Measurements from ENCODE around the gene TMEM253. TPM values are rescaled to one million over a fixed set of nuclear protein-coding genes. Genes with fewer than 3 reads are reported as not detected.
A peak's percentile ranks its signal among the peaks of the same experiment; 100 is the strongest.

Gene TMEM253
- total RNA-seq, 1 experiment from 2014 or later, result 0.59 TPM

GRCh38 chr14:21095430-21096205 is 5.2 kb upstream of the TMEM253 start:
- DNase-seq (ENCODE audit: low read depth, low spot score), result no peak

More at GRCh38 chr14:21095430-21096205, 5.2 kb upstream of the TMEM253 start:
- no peak overlapping the region for H3K4me2 ChIP-seq (ENCODE audit: low read length)
- ATAC-seq, result no peak
- no peaks in the 10 kb centered on the region for H3K79me2 ChIP-seq (ENCODE audit: insufficient read depth, low read length)
- intact Hi-C loops (cut with micrococcal nuclease), result no loop called here
- no peak overlapping the region for H3K27ac ChIP-seq (ENCODE audit: low read depth, low read length)
- H4K20me1 ChIP-seq (ENCODE audit: insufficient read depth), result no peaks in the 10 kb centered on the region
- CTCF ChIA-PET, result interaction anchor here (1.2 to 5.3 kb wide), 4 partner anchors 8 to 81 kb away, joined by 4 to 35 read pairs (median 12); no protein-coding TSS in a partner anchor
- no peaks in the 10 kb centered on the region; a peak in 1 of 4 replicates for H3K36me3 ChIP-seq (ENCODE audit: control insufficient read depth in 1 of 2, insufficient read depth in 2 of 2, low read length in 2 of 2)
- no peaks in the 10 kb centered on the region for H3K27me3 ChIP-seq (ENCODE audit: insufficient read depth, low read length)
- no peak overlapping the region for H2AFZ ChIP-seq (ENCODE audit: low read depth, low read length, poor library complexity, severe bottlenecking)
- no peak for TF ChIP-seq SIN3A (IDR thresholded peaks at IDR 0.05; ENCODE audit: low read depth)
- TF ChIP-seq REST (IDR thresholded peaks at IDR 0.05; ENCODE audit: low read depth), result peak; percentile 75; the same call in 1 of the 2 replicates
- no peak for TF ChIP-seq CBX3 (IDR thresholded peaks at IDR 0.05; ENCODE audit: low read depth)
- POLR2A ChIA-PET, result no interaction called here
- H3K9me3 ChIP-seq (ENCODE audit: control insufficient read depth in 1 of 2, insufficient read depth in 1 of 2, low read depth in 1 of 2, low read length in 2 of 2), result no peaks in the 10 kb centered on the region
- H3K9me2 ChIP-seq (ENCODE audit: insufficient read depth), result no peaks in the 10 kb centered on the region
- no peak overlapping the region for H3K4me3 ChIP-seq (replicated peaks in 1 of 2; ENCODE audit: low read depth in 1 of 2, low read length in 2 of 2)
- RAD21 ChIA-PET (ENCODE audit: low non-redundant PET in 1 of 2, low total read pairs in 2 of 2, uncharacterized antibody in 2 of 2, unreplicated experiment in 2 of 2), result no interaction called here
- H3K9ac ChIP-seq (ENCODE audit: low read length), result no peak overlapping the region
- H3K4me1 ChIP-seq (ENCODE audit: control insufficient read depth in 1 of 2, insufficient read depth in 2 of 2, low read length in 2 of 2), result peaks cover 9 to 12% of the 10 kb centered on the region in 2 experiments
- BruUV-seq (replicated peaks), result TSS peak; percentile 27
